C4-2B (cell line): ENCODE measurements around the gene TMEM196.
A peak's percentile ranks its signal among the peaks of the same experiment; 100 is the strongest.

Experiments
- ZFX ChIP-seq: fragments of 450-650 bp; IDR thresholded peaks from 2 replicates; pipeline ENCODE4 v1.6.1; 2017
- TF ChIP-seq, protein P1 (sequence below): fragments of 450-650 bp; conservative IDR thresholded peaks from 2 replicates; pipeline ENCODE4 v1.5.1; 2017; ENCODE audit warnings: mild to moderate bottlenecking

DNA sequence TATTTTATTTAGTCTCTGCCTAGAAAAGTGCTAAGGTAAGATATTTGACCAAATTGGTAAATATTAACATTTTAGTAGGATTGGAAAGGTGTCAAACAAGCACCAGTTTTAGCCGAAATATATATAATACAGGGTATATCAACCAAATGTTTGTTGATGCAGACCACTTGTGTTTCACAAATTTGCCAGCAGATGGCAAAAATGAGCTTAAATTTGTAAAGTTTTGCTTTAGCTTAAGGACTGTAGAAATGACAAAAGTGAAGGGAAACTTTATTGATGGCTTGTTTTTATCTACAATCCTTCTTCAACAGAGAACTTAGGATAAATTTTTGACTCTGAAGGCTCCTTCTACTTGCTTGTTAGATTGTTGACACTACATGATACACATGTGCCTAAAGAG, 59.7 kb downstream of the TMEM196 start:
- TF ChIP-seq, protein P1, sequence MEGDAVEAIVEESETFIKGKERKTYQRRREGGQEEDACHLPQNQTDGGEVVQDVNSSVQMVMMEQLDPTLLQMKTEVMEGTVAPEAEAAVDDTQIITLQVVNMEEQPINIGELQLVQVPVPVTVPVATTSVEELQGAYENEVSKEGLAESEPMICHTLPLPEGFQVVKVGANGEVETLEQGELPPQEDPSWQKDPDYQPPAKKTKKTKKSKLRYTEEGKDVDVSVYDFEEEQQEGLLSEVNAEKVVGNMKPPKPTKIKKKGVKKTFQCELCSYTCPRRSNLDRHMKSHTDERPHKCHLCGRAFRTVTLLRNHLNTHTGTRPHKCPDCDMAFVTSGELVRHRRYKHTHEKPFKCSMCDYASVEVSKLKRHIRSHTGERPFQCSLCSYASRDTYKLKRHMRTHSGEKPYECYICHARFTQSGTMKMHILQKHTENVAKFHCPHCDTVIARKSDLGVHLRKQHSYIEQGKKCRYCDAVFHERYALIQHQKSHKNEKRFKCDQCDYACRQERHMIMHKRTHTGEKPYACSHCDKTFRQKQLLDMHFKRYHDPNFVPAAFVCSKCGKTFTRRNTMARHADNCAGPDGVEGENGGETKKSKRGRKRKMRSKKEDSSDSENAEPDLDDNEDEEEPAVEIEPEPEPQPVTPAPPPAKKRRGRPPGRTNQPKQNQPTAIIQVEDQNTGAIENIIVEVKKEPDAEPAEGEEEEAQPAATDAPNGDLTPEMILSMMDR, result peak; percentile 67
- no peak for TF ChIP-seq ZFX
